Gastroesophageal sphincter (tissue), 3 donors: ENCODE results near the gene TMEM163.

ENCODE experiments used
- CTCF ChIP-seq, 4 experiments: fragments of 200-600 bp in 2 of 4; fragments of 450-650 bp in 2 of 4; sonication (generic) in 1 of 4; IDR thresholded peaks; one replicate each; pipeline ENCODE4 v1.5.1; 2017 to 2019; ENCODE audit warnings: antibody characterized with exemption in 4 of 4, mild to moderate bottlenecking in 2 of 4, moderate library complexity in 2 of 4
- EP300 ChIP-seq: sonication (generic); formaldehyde crosslinking; IDR thresholded peaks from one replicate; pipeline ENCODE4 v1.6.1; 2017; ENCODE audit warnings: antibody characterized with exemption, mild to moderate bottlenecking

GRCh38 chr2:134718023-134718816, 580 bp downstream of the TMEM163 start:
- TF ChIP-seq CTCF (IDR thresholded peaks at IDR 0.05): no peak
- no peak for TF ChIP-seq EP300
